GM19238 (cell line): ENCODE results near the gene ZNF57.
"Not testable (repeated sequence)": the region's sequence is repeated elsewhere in the genome, so short reads cannot be mapped to it uniquely, and the experiment has no call there.

Experiments used
- DNase-seq: peaks from one replicate; pipeline ENCODE4 v3.0.0; 2011; ENCODE audit warnings: low spot score; ENCODE audit not compliant: insufficient read length

The ZNF57 gene

GRCh38 chr19:2900296-2901252 lies at the start of gene ZNF57:
Gene ZNF57 (plus strand): TSS chr19:2900928. CDS start chr19:2901046, 118 bp downstream.
- peak; percentile 98 for DNase-seq

GRCh38 chr19:2852598-2852997 lies 48.1 kb upstream of the ZNF57 start:
- DNase-seq = no peak

GRCh38 chr19:2853015-2853606 lies 47.6 kb upstream of the ZNF57 start:
- no peak for DNase-seq

- DNase-seq = no peak
Observed at GRCh38 chr19:2854849-2855248, 45.9 kb upstream of the ZNF57 start.

GRCh38 chr19:2856457-2857050 lies 44.2 kb upstream of the ZNF57 start:
- no peak for DNase-seq

- no peak for DNase-seq
Observed at GRCh38 chr19:2858864-2859263, 41.9 kb upstream of the ZNF57 start.

- DNase-seq = no peak
Observed at GRCh38 chr19:2863816-2864215, 36.9 kb upstream of the ZNF57 start.

- DNase-seq = no peak
Observed at GRCh38 chr19:2865334-2866100, 35.2 kb upstream of the ZNF57 start.

- DNase-seq = no peak
Observed at GRCh38 chr19:2866495-2867024, 34.2 kb upstream of the ZNF57 start.

- DNase-seq = no peak
Observed at GRCh38 chr19:2867025-2867991, 33.4 kb upstream of the ZNF57 start, which contains the start of gene ZNF556. Gene ZNF556 (plus strand): TSS chr19:2867335. CDS start chr19:2867422, 87 bp downstream.

- no peak for DNase-seq
Observed at GRCh38 chr19:2869618-2870017, 31.1 kb upstream of the ZNF57 start.

GRCh38 chr19:2872175-2872574 lies 28.6 kb upstream of the ZNF57 start:
- not testable (repeated sequence) for DNase-seq

- DNase-seq = no peak
Observed at GRCh38 chr19:2877398-2878331, 23.1 kb upstream of the ZNF57 start.

- no peak for DNase-seq
Observed at GRCh38 chr19:2883686-2884439, 16.9 kb upstream of the ZNF57 start.

GRCh38 chr19:2885736-2886135 lies 15.0 kb upstream of the ZNF57 start:
- DNase-seq = no peak

GRCh38 chr19:2887391-2887914 lies 13.3 kb upstream of the ZNF57 start:
- DNase-seq = no peak

- DNase-seq = no peak
Observed at GRCh38 chr19:2888731-2889224, 11.9 kb upstream of the ZNF57 start.

GRCh38 chr19:2890531-2890930 lies 10.2 kb upstream of the ZNF57 start:
- DNase-seq = not testable (repeated sequence)
